Endothelial cell of umbilical vein (primary cell): ENCODE results near the gene OR4M1.
"Not testable (repeated sequence)": the region's sequence is repeated elsewhere in the genome, so short reads cannot be mapped to it uniquely, and the experiment has no call there.

ENCODE experiments used
- CTCF ChIP-seq, 2 donors: IDR thresholded peaks; 1 replicate in 1 of 2; 2 replicates in 1 of 2; pipeline ENCODE4 v1.5.1; 2011; ENCODE audit warnings: low read length in 2 of 2, mild to moderate bottlenecking in 2 of 2, moderate library complexity in 2 of 2, control low read depth in 1 of 2, inconsistent platforms in 1 of 2, low read depth in 1 of 2; ENCODE audit not compliant: insufficient read depth in 1 of 2; ENCODE audit errors: extremely low read depth in 1 of 2
- EZH2 ChIP-seq: IDR thresholded peaks from 2 replicates; pipeline ENCODE4 v1.6.1; 2012; ENCODE audit warnings: borderline replicate concordance, low read depth, mild to moderate bottlenecking, moderate library complexity, low read length, inconsistent platforms; ENCODE audit not compliant: severe bottlenecking
- JUN ChIP-seq: IDR thresholded peaks from 2 replicates; pipeline ENCODE4 v1.6.1; 2011; ENCODE audit warnings: borderline replicate concordance, low read depth; ENCODE audit not compliant: insufficient read length, insufficient read depth
- MYC ChIP-seq: IDR thresholded peaks from one replicate; pipeline ENCODE4 v1.6.1; 2011; ENCODE audit warnings: mild to moderate bottlenecking, low read depth, low read length
- POLR2A ChIP-seq: IDR thresholded peaks from 2 replicates; pipeline ENCODE4 v1.6.1; 2012; ENCODE audit warnings: low read depth, mild to moderate bottlenecking, control low read depth, low read length
- POLR2AphosphoS5 ChIP-seq: IDR thresholded peaks from 2 replicates; pipeline ENCODE4 v1.6.1; 2012; ENCODE audit warnings: low read depth, mild to moderate bottlenecking, control low read depth, low read length, moderate library complexity; ENCODE audit not compliant: insufficient read depth

GRCh38 chr14:19827626-19828244 is 54.4 kb downstream of the OR4M1 start:
- TF ChIP-seq EZH2; POLR2A; CTCF (IDR thresholded peaks at IDR 0.05; ENCODE audit: extremely low read depth in 1 of 2, insufficient read depth in 1 of 2, low read depth in 1 of 2, low read length in 2 of 2); MYC; POLR2AphosphoS5; JUN: not testable (repeated sequence)
